Measurements from ENCODE around the gene SNN.

The SNN gene

GRCh38 chr16:11667824-11668622 is at the start of gene SNN:
SNN (plus strand) TSS chr16:11668455; CDS start chr16:11676060, 7,605 bp downstream.
- in situ Hi-C loops (cut with MboI; ENCODE audit: low sequenced_read_pairs) = no loop called here

- in situ Hi-C loops (cut with MboI; ENCODE audit: low sequenced_read_pairs) = no loop called here
Observed at GRCh38 chr16:11619327-11619851, 48.9 kb upstream of the SNN start.

GRCh38 chr16:11620243-11621003 is 47.8 kb upstream of the SNN start:
- in situ Hi-C loops (cut with MboI; ENCODE audit: low sequenced_read_pairs) = no loop called here

- in situ Hi-C loops (cut with MboI; ENCODE audit: low sequenced_read_pairs) = no loop called here
Observed at GRCh38 chr16:11621539-11621919, 46.7 kb upstream of the SNN start.

- in situ Hi-C loops (cut with MboI; ENCODE audit: low sequenced_read_pairs) = no loop called here
Observed at GRCh38 chr16:11621920-11622651, 46.2 kb upstream of the SNN start.

GRCh38 chr16:11624205-11624604 is 44.0 kb upstream of the SNN start:
- in situ Hi-C loops (cut with MboI; ENCODE audit: low sequenced_read_pairs) = no loop called here

- in situ Hi-C loops (cut with MboI; ENCODE audit: low sequenced_read_pairs) = no loop called here
Observed at GRCh38 chr16:11624636-11625607, 43.3 kb upstream of the SNN start.

GRCh38 chr16:11625769-11626168 is 42.5 kb upstream of the SNN start:
- in situ Hi-C loops (cut with MboI; ENCODE audit: low sequenced_read_pairs) = no loop called here

- in situ Hi-C loops (cut with MboI; ENCODE audit: low sequenced_read_pairs) = no loop called here
Observed at GRCh38 chr16:11626657-11627291, 41.5 kb upstream of the SNN start.

GRCh38 chr16:11627292-11627663 is 41.0 kb upstream of the SNN start:
- in situ Hi-C loops (cut with MboI; ENCODE audit: low sequenced_read_pairs) = no loop called here

- in situ Hi-C loops (cut with MboI; ENCODE audit: low sequenced_read_pairs) = no loop called here
Observed at GRCh38 chr16:11627822-11628457, 40.3 kb upstream of the SNN start.

- in situ Hi-C loops (cut with MboI; ENCODE audit: low sequenced_read_pairs) = no loop called here
Observed at GRCh38 chr16:11629071-11630030, 38.9 kb upstream of the SNN start.

GRCh38 chr16:11630046-11630767 is 38.0 kb upstream of the SNN start:
- in situ Hi-C loops (cut with MboI; ENCODE audit: low sequenced_read_pairs) = no loop called here

GRCh38 chr16:11630768-11631056 is 37.5 kb upstream of the SNN start:
- in situ Hi-C loops (cut with MboI; ENCODE audit: low sequenced_read_pairs) = no loop called here

- in situ Hi-C loops (cut with MboI; ENCODE audit: low sequenced_read_pairs) = no loop called here
Observed at GRCh38 chr16:11631214-11631613, 37.0 kb upstream of the SNN start.

- in situ Hi-C loops (cut with MboI; ENCODE audit: low sequenced_read_pairs) = no loop called here
Observed at GRCh38 chr16:11632455-11632939, 35.8 kb upstream of the SNN start.

- in situ Hi-C loops (cut with MboI; ENCODE audit: low sequenced_read_pairs) = no loop called here
Observed at GRCh38 chr16:11633113-11633512, 35.1 kb upstream of the SNN start.

GRCh38 chr16:11634312-11634711 is 33.9 kb upstream of the SNN start:
- in situ Hi-C loops (cut with MboI; ENCODE audit: low sequenced_read_pairs) = no loop called here

All from HL-60/S4 treated with phorbol 12-myristate 13-acetate at 8.2 ng/mL for 4 days and 3 days (cell line).